SK-N-SH treated with all-trans-retinoic acid at 6 μM for 48 hours (cell line): Measurements from ENCODE around the gene FOXP4.

Source experiments
- ARNTL ChIP-seq: fragments of 450-650 bp; formaldehyde crosslinking; IDR thresholded peaks from 2 replicates; pipeline ENCODE4 v1.5.0; 2020; ENCODE audit warnings: low read depth, mild to moderate bottlenecking, moderate library complexity, borderline replicate concordance
- CREB5 ChIP-seq: fragments of 250-450 bp; sonication (Bioruptor Pico); IDR thresholded peaks from 2 replicates; pipeline ENCODE4 v1.5.1; 2020; ENCODE audit warnings: low read depth, mild to moderate bottlenecking, moderate library complexity
- GLIS3 ChIP-seq: fragments of 250-450 bp; sonication (Bioruptor Pico); IDR thresholded peaks from 2 replicates; pipeline ENCODE4 v1.5.0; 2020; ENCODE audit warnings: mild to moderate bottlenecking, moderate library complexity
- OSR1 ChIP-seq: fragments of 250-450 bp; sonication (Bioruptor Pico); IDR thresholded peaks from 2 replicates; pipeline ENCODE4 v1.8.0; 2022; ENCODE audit warnings: moderate library complexity, mild to moderate bottlenecking, inconsistent platforms
- SNAI2 ChIP-seq: fragments of 250-450 bp; sonication (Bioruptor Pico); IDR thresholded peaks from 2 replicates; pipeline ENCODE4 v1.5.0; 2020; ENCODE audit warnings: mild to moderate bottlenecking, moderate library complexity
- TCF4 ChIP-seq: fragments of 250-450 bp; sonication (Bioruptor Pico); IDR thresholded peaks from 2 replicates; pipeline ENCODE4 v1.8.0; 2021; ENCODE audit warnings: mild to moderate bottlenecking, moderate library complexity, borderline replicate concordance
- ZFP30 ChIP-seq: fragments of 450-650 bp; formaldehyde crosslinking; IDR thresholded peaks from 2 replicates; pipeline ENCODE4 v1.5.0; 2022; ENCODE audit warnings: mild to moderate bottlenecking, moderate library complexity
- ZNF565 ChIP-seq: fragments of 450-650 bp; formaldehyde crosslinking; conservative IDR thresholded peaks from 2 replicates; pipeline ENCODE4 v1.5.0; 2020; ENCODE audit warnings: low read depth, mild to moderate bottlenecking, moderate library complexity
- ZNF8 ChIP-seq: fragments of 450-650 bp; formaldehyde crosslinking; IDR thresholded peaks from 2 replicates; pipeline ENCODE4 v1.5.0; 2020; ENCODE audit warnings: mild to moderate bottlenecking, moderate library complexity

GRCh38 chr6:41645007-41645618 lies 98.9 kb downstream of the FOXP4 start:
- TF ChIP-seq CREB5 (CRISPR knock-in tag) (no peak), ZNF8 (CRISPR knock-in tag) (no peak), SNAI2 (CRISPR knock-in tag) (no peak), OSR1 (CRISPR knock-in tag) (no peak), ZNF565 (CRISPR knock-in tag) (no peak), ZFP30 (no peak), ARNTL (CRISPR knock-in tag) (no peak), GLIS3 (CRISPR knock-in tag) (no peak), TCF4 (CRISPR knock-in tag) (no peak)
